Omental fat pad (tissue), 4 donors: ENCODE measurements around the gene GGCX. TPM values are rescaled to one million over a fixed set of nuclear protein-coding genes. Genes with fewer than 3 reads are reported as not detected.
A peak's percentile ranks its signal among the peaks of the same experiment; 100 is the strongest.

Experiments used
- ATAC-seq: fragments of 150-250 bp; one replicate; pipeline ENCODE4 v1.9.1; 2016; ENCODE audit warnings: mild to moderate bottlenecking, moderate library complexity; ENCODE audit not compliant: low FRiP score
- DNase-seq: peaks from one replicate; pipeline ENCODE4 v3.0.0-alpha.2; 2019; ENCODE audit warnings: low spot score
- CTCF ChIP-seq, 3 donors: fragments of 450-650 bp; IDR thresholded peaks; one replicate each; pipeline ENCODE4 v1.5.1; 2016 to 2017; ENCODE audit warnings: antibody characterized with exemption in 3 of 3, mild to moderate bottlenecking in 3 of 3, moderate library complexity in 2 of 3
- total RNA-seq, 4 donors: library from RNA; depleted of rRNA; stranded (reverse); fragments of >200 nt; gene quantifications; one replicate each; pipeline ENCODE4 v1.1.0, GENCODE V29; 2016

GGCX gene
- total RNA-seq, 4 donors from 2014 or later: 24.7 to 44.1 (median 39.8) TPM

DNA sequence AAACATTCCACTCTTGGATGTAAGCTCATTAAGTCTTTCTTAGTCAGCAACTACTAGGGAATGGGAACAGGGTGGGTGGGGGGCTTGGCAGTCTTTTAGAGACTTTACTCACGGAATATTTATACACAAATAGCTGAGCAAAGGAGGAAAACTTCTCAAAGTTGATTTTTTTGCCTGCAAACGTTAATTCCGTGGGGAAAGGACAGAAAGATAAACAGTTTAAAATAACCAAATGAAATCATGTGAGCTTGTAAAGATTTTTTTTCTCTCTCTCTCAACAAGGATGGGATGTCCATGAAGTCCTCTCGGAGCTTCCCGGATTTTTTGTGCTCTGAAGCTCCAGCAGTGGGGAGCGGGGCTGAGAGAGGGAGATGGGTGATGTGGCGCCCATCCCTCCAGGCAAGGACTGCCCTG is 54.5 kb downstream of the GGCX start:
- no peak for DNase-seq
- no peak for ATAC-seq
- no peak for TF ChIP-seq CTCF (IDR thresholded peaks at IDR 0.05)

DNA sequence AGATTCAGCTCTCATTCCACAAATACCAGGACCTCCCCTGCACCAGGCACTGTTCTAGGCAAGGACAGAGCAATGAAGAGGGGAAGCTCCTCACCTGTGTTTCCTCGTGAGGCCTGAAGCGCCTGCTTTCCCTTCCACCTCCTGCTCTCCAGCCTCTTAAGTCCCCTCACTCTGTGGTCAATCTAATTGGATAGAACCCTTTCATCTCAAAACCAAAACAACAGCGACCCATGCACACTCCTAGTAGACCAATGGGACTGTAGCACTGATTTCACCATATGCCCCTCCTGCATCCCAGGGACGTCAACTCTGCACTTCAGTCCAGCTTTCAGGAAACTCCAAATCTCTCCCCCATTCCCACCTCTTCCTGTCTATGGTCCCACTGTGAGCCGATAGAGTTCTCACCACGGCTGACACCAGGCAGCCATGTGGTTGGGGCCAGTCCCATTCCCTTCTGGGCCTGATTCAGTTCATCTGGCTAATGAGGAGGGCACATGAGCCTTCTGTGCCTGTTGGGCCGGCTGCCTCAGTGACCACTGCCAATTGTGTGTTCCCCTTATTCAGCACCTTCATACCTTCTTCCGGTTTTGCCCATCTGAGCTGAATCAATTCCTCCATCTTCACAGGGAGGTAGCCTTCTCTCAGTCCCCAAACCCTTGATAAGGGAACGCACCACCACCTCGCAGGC is 55.6 kb downstream of the GGCX start:
- DNase-seq (no peak), ATAC-seq (peak; percentile 3)
- no peak for TF ChIP-seq CTCF (IDR thresholded peaks at IDR 0.05)

- DNase-seq: peak; percentile 47
- TF ChIP-seq CTCF (IDR thresholded peaks at IDR 0.05): no peak
- ATAC-seq: peak; percentile 95
Observed at GRCh38 chr2:85504778-85505261, 56.5 kb downstream of the GGCX start.

- no peak for TF ChIP-seq CTCF (IDR thresholded peaks at IDR 0.05)
- ATAC-seq (no peak), DNase-seq (no peak)
Observed at GRCh38 chr2:85503851-85504777, 57.2 kb downstream of the GGCX start.

DNA sequence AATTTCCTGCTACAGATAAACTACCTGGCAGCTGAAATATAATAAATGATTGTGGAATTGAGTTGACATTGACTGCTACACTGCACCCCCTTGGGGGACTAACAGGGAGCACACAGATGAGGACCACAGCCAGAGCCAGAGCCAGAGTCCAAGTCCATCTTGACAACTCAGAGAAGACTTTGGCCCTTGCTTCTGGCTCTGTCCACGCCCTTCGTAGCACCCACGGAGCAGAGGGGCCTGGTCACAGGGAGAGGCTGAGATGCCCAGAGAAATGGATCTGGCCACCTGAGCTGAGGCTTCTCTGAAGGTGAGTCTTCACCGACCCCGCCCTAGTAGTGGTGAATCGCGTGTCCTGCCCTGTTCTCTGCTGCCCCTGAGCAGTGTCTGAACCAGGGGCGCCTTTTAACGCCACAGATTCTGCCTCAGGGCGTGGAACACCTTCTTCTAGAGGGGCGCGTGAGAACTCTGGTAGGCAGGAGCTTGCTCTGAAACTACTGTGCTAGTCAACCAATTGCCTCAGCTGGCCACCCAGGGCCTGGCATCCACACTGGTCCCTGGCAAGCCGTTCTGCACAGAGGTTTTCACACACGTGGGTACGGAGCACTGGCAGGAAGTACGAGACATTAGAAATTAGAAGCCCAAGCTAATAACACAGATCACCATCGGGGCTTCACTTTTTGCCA is 58.0 kb downstream of the GGCX start:
- ATAC-seq (no peak), DNase-seq (no peak)
- TF ChIP-seq CTCF (IDR thresholded peaks at IDR 0.05): no peak

GRCh38 chr2:85502720-85503119 is 58.6 kb downstream of the GGCX start:
- no peak for TF ChIP-seq CTCF (IDR thresholded peaks at IDR 0.05)
- DNase-seq: no peak
- no peak for ATAC-seq
